ENCODE results near the gene IL12RB2. TPM values are rescaled to one million over a fixed set of nuclear protein-coding genes. Genes with fewer than 3 reads are reported as not detected.
A peak's percentile ranks its signal among the peaks of the same experiment; 100 is the strongest.
"Not testable (repeated sequence)": the region's sequence is repeated elsewhere in the genome, so short reads cannot be mapped to it uniquely, and the experiment has no call there.

Gene IL12RB2
- total RNA-seq, 6 experiments from 2014 or later, result not detected

- Mint-ChIP-seq H3K4me1 (ENCODE audit: low read depth) (peaks cover 18% of the 10 kb centered on the region), H3K4me3 (no peak overlapping the region), H3K36me3 (ENCODE audit: low read depth) (peaks cover 32% of the 10 kb centered on the region), H3K9me3 (no peaks in the 10 kb centered on the region), H3K27me3 (ENCODE audit: insufficient read depth) (peaks cover 3% of the 10 kb centered on the region; the same call in 1 of the 2 replicates), H3K27ac (no peak overlapping the region)
- no peak for TF ChIP-seq CTCF (IDR thresholded peaks at IDR 0.05)
- DNase-seq, result no peak
Measured at GRCh38 chr1:67399199-67399993, 91.7 kb downstream of the IL12RB2 start.

GRCh38 chr1:67400029-67400786 is 92.5 kb downstream of the IL12RB2 start:
- H3K4me3 Mint-ChIP-seq; H3K27ac Mint-ChIP-seq; H3K9me3 Mint-ChIP-seq; H3K27me3 Mint-ChIP-seq (ENCODE audit: insufficient read depth): not testable (repeated sequence)
- Mint-ChIP-seq H3K36me3 (ENCODE audit: low read depth) (peaks cover 36% of the 10 kb centered on the region), H3K4me1 (ENCODE audit: low read depth) (peaks cover 26% of the 10 kb centered on the region)
- DNase-seq, result peak; percentile 52

- Mint-ChIP-seq H3K27me3 (ENCODE audit: insufficient read depth) (peaks cover 3% of the 10 kb centered on the region; the same call in 1 of the 2 replicates), H3K36me3 (ENCODE audit: low read depth) (peaks cover 31% of the 10 kb centered on the region), H3K4me3 (no peak overlapping the region), H3K9me3 (no peaks in the 10 kb centered on the region), H3K4me1 (ENCODE audit: low read depth) (peaks cover 36% of the 10 kb centered on the region), H3K27ac (no peak overlapping the region)
- no peak for TF ChIP-seq CTCF (IDR thresholded peaks at IDR 0.05)
- no peak for DNase-seq
Measured at GRCh38 chr1:67401443-67401842, 93.8 kb downstream of the IL12RB2 start.

- Mint-ChIP-seq H3K27ac (peak overlapping the region; percentile 56), H3K4me1 (ENCODE audit: low read depth) (peaks cover 36% of the 10 kb centered on the region), H3K36me3 (ENCODE audit: low read depth) (peaks cover 15% of the 10 kb centered on the region), H3K27me3 (ENCODE audit: insufficient read depth) (peaks cover 2% of the 10 kb centered on the region; the same call in 1 of the 2 replicates), H3K4me3 (no peak overlapping the region), H3K9me3 (no peaks in the 10 kb centered on the region)
- TF ChIP-seq CTCF (IDR thresholded peaks at IDR 0.05), result no peak
- DNase-seq, result peak; percentile 32
Measured at GRCh38 chr1:67404212-67404620, 96.5 kb downstream of the IL12RB2 start.

- Mint-ChIP-seq H3K27ac (0 out of 2 replicates have a peak overlapping the region, but pooled peaks have one; percentile 26), H3K4me3 (no peak overlapping the region), H3K36me3 (ENCODE audit: low read depth) (peaks cover 23% of the 10 kb centered on the region), H3K4me1 (ENCODE audit: low read depth) (peaks cover 27% of the 10 kb centered on the region), H3K27me3 (ENCODE audit: insufficient read depth) (no peaks in the 10 kb centered on the region), H3K9me3 (no peaks in the 10 kb centered on the region)
- no peak for TF ChIP-seq CTCF (IDR thresholded peaks at IDR 0.05)
- no peak for DNase-seq
Measured at GRCh38 chr1:67405473-67406245, 98.0 kb downstream of the IL12RB2 start.

All from HFFc6 (cell line).